CD4-positive, alpha-beta T cell treated with Interleukin-15 for 4 hours (primary cell): ENCODE measurements around the gene FAM72C.
"Not testable (repeated sequence)": the region's sequence is repeated elsewhere in the genome, so short reads cannot be mapped to it uniquely, and the experiment has no call there.

Experiments
- DNase-seq: peaks from one replicate; pipeline ENCODE4 v3.0.0-alpha.2; 2020; ENCODE audit warnings: low spot score

FAM72C gene

GRCh38 chr1:143984721-143985473 lies 13.1 kb upstream of the FAM72C start:
- not testable (repeated sequence) for DNase-seq

GRCh38 chr1:143974416-143974815 lies 2.6 kb upstream of the FAM72C start:
- not testable (repeated sequence) for DNase-seq

- not testable (repeated sequence) for DNase-seq
These were observed 2.2 kb upstream of the FAM72C start for GRCh38 chr1:143973876-143974414.

- not testable (repeated sequence) for DNase-seq
These were observed 1.1 kb upstream of the FAM72C start for GRCh38 chr1:143972753-143973326.

- DNase-seq, result not testable (repeated sequence)
These were observed 5.9 kb downstream of the FAM72C start for GRCh38 chr1:143965860-143966259.

- not testable (repeated sequence) for DNase-seq
These were observed 7.5 kb downstream of the FAM72C start for GRCh38 chr1:143964294-143964693.

GRCh38 chr1:143955930-143956329 lies 15.9 kb downstream of the FAM72C start:
- not testable (repeated sequence) for DNase-seq

GRCh38 chr1:143952913-143953312 lies 18.9 kb downstream of the FAM72C start:
- DNase-seq, result not testable (repeated sequence)

- DNase-seq, result not testable (repeated sequence)
These were observed 20.0 kb downstream of the FAM72C start for GRCh38 chr1:143951485-143952391.

- DNase-seq, result not testable (repeated sequence)
These were observed 24.0 kb downstream of the FAM72C start for GRCh38 chr1:143947749-143948148.

GRCh38 chr1:143945253-143945652 lies 26.5 kb downstream of the FAM72C start:
- not testable (repeated sequence) for DNase-seq

- DNase-seq, result not testable (repeated sequence)
These were observed 27.1 kb downstream of the FAM72C start for GRCh38 chr1:143944576-143945240.

GRCh38 chr1:143943319-143943978 lies 28.3 kb downstream of the FAM72C start:
- DNase-seq, result not testable (repeated sequence)

- DNase-seq, result not testable (repeated sequence)
These were observed 29.4 kb downstream of the FAM72C start for GRCh38 chr1:143942238-143942860.

GRCh38 chr1:143939666-143940065 lies 32.1 kb downstream of the FAM72C start:
- not testable (repeated sequence) for DNase-seq

- not testable (repeated sequence) for DNase-seq
These were observed 32.9 kb downstream of the FAM72C start for GRCh38 chr1:143938922-143939321.

GRCh38 chr1:143936457-143937115 lies 35.2 kb downstream of the FAM72C start:
- peak; percentile 53 for DNase-seq

GRCh38 chr1:143919127-143919526 lies 52.7 kb downstream of the FAM72C start:
- not testable (repeated sequence) for DNase-seq

GRCh38 chr1:143918552-143918951 lies 53.2 kb downstream of the FAM72C start:
- DNase-seq, result not testable (repeated sequence)

- not testable (repeated sequence) for DNase-seq
These were observed 58.1 kb downstream of the FAM72C start for GRCh38 chr1:143913705-143914104.
